IMR-90 (cell line): ENCODE data around the gene SNTA1. TPM values are rescaled to one million over a fixed set of nuclear protein-coding genes. Genes with fewer than 3 reads are reported as not detected.

Source experiments
- ATAC-seq: fragments of 200-7000 bp; cut with Tn5 transposase; 2 replicates; pipeline ENCODE4 v1.9.1; 2020; ENCODE audit warnings: low read depth, mild to moderate bottlenecking, moderate library complexity
- BruUV-seq: library from RNA; stranded (reverse); fragments of 400-500 nt; replicated peaks from 2 replicates; lab custom pipeline; 2021; lab: Mats Ljungman, UMichigan
- CTCF ChIA-PET: fragments of 300-600 bp; formaldehyde crosslinking; extraction: SDS; loops from one replicate; lab custom pipeline; 2021; ENCODE audit warnings: antibody characterized with exemption; lab: Yijun Ruan, JAX
- POLR2A ChIA-PET: fragments of 300-600 bp; sonication (Branson Sonifier 250); formaldehyde crosslinking; loops from one replicate; lab custom pipeline; 2022; ENCODE audit warnings: antibody characterized with exemption; ENCODE audit not compliant: unreplicated experiment; lab: Charles Lee
- DNase-seq: peaks from one replicate; pipeline ENCODE4 v3.0.0; 2013
- H2AFZ ChIP-seq: replicated peaks from 2 replicates; pipeline ENCODE3; 2013; ENCODE audit warnings: low read length, mild to moderate bottlenecking; ENCODE audit not compliant: poor library complexity
- H2AK5ac ChIP-seq: 2 replicates; pipeline ENCODE4 v1.6.1; 2013; ENCODE audit warnings: low read depth, low read length, inconsistent platforms
- H2AK9ac ChIP-seq: replicated peaks from 2 replicates; pipeline ENCODE3; 2013; ENCODE audit warnings: mild to moderate bottlenecking, low read depth, low read length, moderate library complexity; ENCODE audit not compliant: poor library complexity
- H2BK120ac ChIP-seq: 2 replicates; pipeline ENCODE4 v1.6.1; 2013; ENCODE audit warnings: low read depth, low read length, inconsistent platforms
- H2BK15ac ChIP-seq: 3 replicates; pipeline ENCODE4 v1.6.1; 2013; ENCODE audit warnings: low read depth, low read length, inconsistent platforms
- H2BK20ac ChIP-seq: 2 replicates; pipeline ENCODE4 v1.6.1; 2013; ENCODE audit warnings: low read depth, mild to moderate bottlenecking, inconsistent platforms, low read length, moderate library complexity
- H2BK5ac ChIP-seq: 2 replicates; pipeline ENCODE4 v1.6.1; 2013; ENCODE audit warnings: mild to moderate bottlenecking, low read depth, low read length, inconsistent platforms; ENCODE audit not compliant: poor library complexity, severe bottlenecking
- H3K14ac ChIP-seq: replicated peaks from 2 replicates; pipeline ENCODE4 v1.6.1; 2013; ENCODE audit warnings: low read depth, low read length, inconsistent platforms
- H3K18ac ChIP-seq: 2 replicates; pipeline ENCODE4 v1.6.1; 2013; ENCODE audit warnings: low read depth, low read length, control low read depth
- H3K23ac ChIP-seq: 2 replicates; pipeline ENCODE4 v1.6.1; 2013; ENCODE audit warnings: low read depth, low read length, inconsistent platforms
- H3K27ac ChIP-seq: 2 replicates; pipeline ENCODE4 v1.5.1; 2013; ENCODE audit warnings: mild to moderate bottlenecking, control low read depth, low read length; ENCODE audit not compliant: insufficient read depth
- H3K27me3 ChIP-seq: 2 replicates; pipeline ENCODE4 v1.6.1; 2013; ENCODE audit warnings: low read length; ENCODE audit not compliant: control insufficient read depth, insufficient read depth
- H3K36me3 ChIP-seq: 2 replicates; pipeline ENCODE4 v1.6.1; 2013; ENCODE audit warnings: low read length, mixed read lengths; ENCODE audit not compliant: control insufficient read depth, insufficient read depth
- H3K4ac ChIP-seq: 2 replicates; pipeline ENCODE4 v1.6.1; 2013; ENCODE audit warnings: low read depth, low read length, inconsistent platforms
- H3K4me1 ChIP-seq: 2 replicates; pipeline ENCODE4 v1.6.1; 2013; ENCODE audit warnings: low read length, mixed read lengths; ENCODE audit not compliant: control insufficient read depth, insufficient read depth
- H3K4me2 ChIP-seq: 2 replicates; pipeline ENCODE4 v1.6.1; 2013; ENCODE audit warnings: low read depth, mild to moderate bottlenecking, control low read depth, low read length, moderate library complexity
- H3K4me3 ChIP-seq: 2 replicates; pipeline ENCODE4 v1.5.1; 2013; ENCODE audit warnings: low read depth, mild to moderate bottlenecking, control low read depth, low read length, moderate library complexity; ENCODE audit not compliant: insufficient read depth
- H3K56ac ChIP-seq: 2 replicates; pipeline ENCODE4 v1.6.1; 2013; ENCODE audit warnings: low read length, inconsistent platforms; ENCODE audit not compliant: insufficient read depth; ENCODE audit errors: extremely low read depth
- H3K79me1 ChIP-seq, 2 experiments: 2 replicates each; pipeline ENCODE4 v1.6.1; 2013; ENCODE audit warnings: low read length in 2 of 2, inconsistent platforms in 1 of 2, low read depth in 1 of 2
- H3K9ac ChIP-seq: 2 replicates; pipeline ENCODE4 v1.6.1; 2013; ENCODE audit warnings: low read depth, low read length, control low read depth
- H3K9me1 ChIP-seq: 2 replicates; pipeline ENCODE4 v1.6.1; 2013; ENCODE audit warnings: low read length, inconsistent platforms; ENCODE audit not compliant: insufficient read depth
- H3K9me3 ChIP-seq: 2 replicates; pipeline ENCODE4 v1.6.1; 2013; ENCODE audit warnings: low read length; ENCODE audit not compliant: control insufficient read depth, insufficient read depth
- H4K20me1 ChIP-seq: 2 replicates; pipeline ENCODE4 v1.6.1; 2013; ENCODE audit warnings: low read length, inconsistent platforms; ENCODE audit not compliant: insufficient read depth
- H4K5ac ChIP-seq: 2 replicates; pipeline ENCODE4 v1.6.1; 2013; ENCODE audit warnings: mild to moderate bottlenecking, low read depth, low read length, control low read depth
- H4K8ac ChIP-seq, 2 experiments: 2 replicates each; pipeline ENCODE4 v1.6.1; 2013; ENCODE audit warnings: low read depth in 2 of 2, low read length in 2 of 2, control low read depth in 1 of 2, inconsistent platforms in 1 of 2
- H4K91ac ChIP-seq: 2 replicates; pipeline ENCODE4 v1.6.1; 2013; ENCODE audit warnings: low read depth, low read length, inconsistent platforms; ENCODE audit not compliant: insufficient read depth
- BHLHE40 ChIP-seq: fragments of 150-350 bp; IDR thresholded peaks from 2 replicates; pipeline ENCODE4 v1.6.1; 2016; ENCODE audit warnings: mild to moderate bottlenecking, low read depth, low read length
- CEBPB ChIP-seq: IDR thresholded peaks from 2 replicates; pipeline ENCODE4 v1.6.1; 2012; ENCODE audit warnings: low read depth, low read length, improper control_type of control experiment
- CTCF ChIP-seq: conservative IDR thresholded peaks from 2 replicates; pipeline ENCODE4 v1.5.1; 2012; ENCODE audit warnings: mild to moderate bottlenecking, low read depth, low read length, improper control_type of control experiment
- FOS ChIP-seq: fragments of 150-350 bp; IDR thresholded peaks from 2 replicates; pipeline ENCODE4 v1.6.1; 2016; ENCODE audit warnings: low read depth, low read length
- MAFK ChIP-seq: IDR thresholded peaks from 2 replicates; pipeline ENCODE4 v1.6.1; 2012; ENCODE audit warnings: low read depth, low read length, improper control_type of control experiment
- MXI1 ChIP-seq: IDR thresholded peaks from 2 replicates; pipeline ENCODE4 v1.6.1; 2012; ENCODE audit warnings: low read depth, mild to moderate bottlenecking, low read length, moderate library complexity, borderline replicate concordance
- NFE2L2 ChIP-seq: fragments of 150-350 bp; IDR thresholded peaks from 2 replicates; pipeline ENCODE4 v1.6.1; 2016; ENCODE audit warnings: low read depth, mild to moderate bottlenecking, low read length
- RAD21 ChIP-seq: IDR thresholded peaks from 2 replicates; pipeline ENCODE4 v1.6.1; 2012; ENCODE audit warnings: low read length, improper control_type of control experiment
- RCOR1 ChIP-seq: IDR thresholded peaks from 2 replicates; pipeline ENCODE4 v1.6.1; 2012; ENCODE audit warnings: mild to moderate bottlenecking, low read length, improper control_type of control experiment; ENCODE audit not compliant: insufficient replicate concordance
- SMC3 ChIP-seq: fragments of 150-350 bp; IDR thresholded peaks from 2 replicates; pipeline ENCODE4 v1.6.1; 2016; ENCODE audit warnings: low read depth, mild to moderate bottlenecking, antibody characterized with exemption, low read length, moderate library complexity
- WGBS, 2 experiments: methylation state at CpG; one replicate each; pipeline versions ENCODE4 v1.1.5 to v1.1.7; 2013; ENCODE audit warnings: missing lambda C conversion rate in 2 of 2; ENCODE audit not compliant: insufficient read length in 1 of 2; ENCODE audit errors: extremely low coverage in 2 of 2; 5-methylcytosine and 5-hydroxymethylcytosine counted together
- dilution Hi-C: fragments of 300-500 bp; cut with HindIII; formaldehyde crosslinking; loops from one replicate; pipeline ENCODE4 v1.14.3; 2018; ENCODE audit warnings: low sequenced_read_pairs; ENCODE audit not compliant: unreplicated experiment
- in situ Hi-C: fragments of 300-500 bp; cut with MboI; formaldehyde crosslinking; loops from 3 replicates; pipeline ENCODE4 v1.14.3; 2019; ENCODE audit warnings: low sequenced_read_pairs, inconsistent platforms, mixed read lengths
- intact Hi-C: fragments of 100-400 bp; cut with micrococcal nuclease; formaldehyde crosslinking; loops from 2 replicates; pipeline ENCODE4 v1.10.0; 2022
- polyA plus RNA-seq, 3 experiments: library from polyadenylated mRNA; depleted of rRNA; stranded (reverse); fragments of >200 nt; gene quantifications; 2 replicates each; pipeline ENCODE4 v1.2.3, GENCODE V29; 2012; ENCODE audit warnings: low replicate concordance in 1 of 3
- total RNA-seq: library from RNA; depleted of rRNA; stranded (reverse); fragments of >200 nt; gene quantifications from 2 replicates; pipeline ENCODE4 v1.2.3, GENCODE V29; 2012

The SNTA1 gene
- total and polyA plus RNA-seq, 2 of the 4 experiments (the other 2 are of a cell fraction), result 10.6 to 15.4 TPM

GRCh38 chr20:33470866-33471265 is 27.3 kb upstream of the SNTA1 start:
- H3K56ac ChIP-seq, result no peak overlapping the region
- no peak overlapping the region for H3K18ac ChIP-seq
- WGBS, 2 experiments, result no CpG with 5 or more reads among the region's 3 CpGs
- no peak for ATAC-seq
- no peak overlapping the region for H3K23ac ChIP-seq
- no peaks in the 10 kb centered on the region for H3K79me1 ChIP-seq
- ChIA-PET POLR2A (no interaction called here), CTCF (interaction anchor here (0.7 kb wide), 1 partner anchor 182 kb away, joined by 3 read pairs; no protein-coding TSS in a partner anchor)
- H3K4ac ChIP-seq, result no peak overlapping the region
- no peak overlapping the region for H2AK9ac ChIP-seq
- H3K9ac ChIP-seq, result no peak overlapping the region
- no TSS peak for BruUV-seq
- H2BK20ac ChIP-seq, result no peak overlapping the region
- H3K27me3 ChIP-seq, result peaks cover 29% of the 10 kb centered on the region
- intact Hi-C loops, result no loop called here
- no peak overlapping the region for H4K5ac ChIP-seq
- no peaks in the 10 kb centered on the region for H3K9me1 ChIP-seq
- no peaks in the 10 kb centered on the region for H3K4me1 ChIP-seq
- no peaks in the 10 kb centered on the region for H4K20me1 ChIP-seq
- DNase-seq, result no peak
- in situ Hi-C loops, result no loop called here
- no peak overlapping the region for H2BK120ac ChIP-seq
- no peak overlapping the region for H2BK15ac ChIP-seq
- no peak overlapping the region for H2BK5ac ChIP-seq
- H4K91ac ChIP-seq, result no peak overlapping the region
- no peak for TF ChIP-seq SMC3
- no peak for TF ChIP-seq MXI1
- no peak for TF ChIP-seq RAD21
- TF ChIP-seq RCOR1, result no peak
- TF ChIP-seq FOS, result no peak
- no peak for TF ChIP-seq MAFK
- no peak for TF ChIP-seq BHLHE40
- TF ChIP-seq NFE2L2, result no peak
- no peak for TF ChIP-seq CEBPB
- no peak for TF ChIP-seq CTCF
- no peak overlapping the region for H3K4me2 ChIP-seq
- no peak overlapping the region for H2AFZ ChIP-seq
- no peaks in the 10 kb centered on the region for H3K36me3 ChIP-seq
- no peak overlapping the region for H3K27ac ChIP-seq
- dilution Hi-C loops, result no loop called here
- no peak overlapping the region for H3K4me3 ChIP-seq
- H3K14ac ChIP-seq, result no peak overlapping the region
- no peaks in the 10 kb centered on the region for H3K9me3 ChIP-seq
- no peak overlapping the region for H2AK5ac ChIP-seq
- no peak overlapping the region for H4K8ac ChIP-seq
